Skeletal muscle satellite cell (primary cell): Measurements from ENCODE around the gene ANKS3.

Experiments used
- H3K27me3 ChIP-seq: 2 replicates; pipeline ENCODE4 v1.7.0; 2013; ENCODE audit warnings: low read length; ENCODE audit not compliant: control insufficient read depth, insufficient read depth
- H3K36me3 ChIP-seq: 2 replicates; pipeline ENCODE4 v1.7.0; 2013; ENCODE audit warnings: mild to moderate bottlenecking, control low read depth, low read length; ENCODE audit not compliant: insufficient read depth
- H3K4me1 ChIP-seq: 2 replicates; pipeline ENCODE4 v1.7.0; 2013; ENCODE audit warnings: low read length; ENCODE audit not compliant: control insufficient read depth, insufficient read depth
- H3K4me2 ChIP-seq: 2 replicates; pipeline ENCODE4 v1.7.0; 2013; ENCODE audit warnings: mild to moderate bottlenecking, low read length
- H3K4me3 ChIP-seq: 2 replicates; pipeline ENCODE4 v1.7.0; 2013; ENCODE audit warnings: low read length
- H3K9ac ChIP-seq: 2 replicates; pipeline ENCODE4 v1.7.0; 2013; ENCODE audit warnings: mild to moderate bottlenecking, low read depth, low read length, moderate library complexity
- H3K9me3 ChIP-seq: replicated peaks from 2 replicates; pipeline ENCODE4 v1.7.0; 2013; ENCODE audit warnings: mild to moderate bottlenecking, control low read depth, low read length

The ANKS3 gene

DNA sequence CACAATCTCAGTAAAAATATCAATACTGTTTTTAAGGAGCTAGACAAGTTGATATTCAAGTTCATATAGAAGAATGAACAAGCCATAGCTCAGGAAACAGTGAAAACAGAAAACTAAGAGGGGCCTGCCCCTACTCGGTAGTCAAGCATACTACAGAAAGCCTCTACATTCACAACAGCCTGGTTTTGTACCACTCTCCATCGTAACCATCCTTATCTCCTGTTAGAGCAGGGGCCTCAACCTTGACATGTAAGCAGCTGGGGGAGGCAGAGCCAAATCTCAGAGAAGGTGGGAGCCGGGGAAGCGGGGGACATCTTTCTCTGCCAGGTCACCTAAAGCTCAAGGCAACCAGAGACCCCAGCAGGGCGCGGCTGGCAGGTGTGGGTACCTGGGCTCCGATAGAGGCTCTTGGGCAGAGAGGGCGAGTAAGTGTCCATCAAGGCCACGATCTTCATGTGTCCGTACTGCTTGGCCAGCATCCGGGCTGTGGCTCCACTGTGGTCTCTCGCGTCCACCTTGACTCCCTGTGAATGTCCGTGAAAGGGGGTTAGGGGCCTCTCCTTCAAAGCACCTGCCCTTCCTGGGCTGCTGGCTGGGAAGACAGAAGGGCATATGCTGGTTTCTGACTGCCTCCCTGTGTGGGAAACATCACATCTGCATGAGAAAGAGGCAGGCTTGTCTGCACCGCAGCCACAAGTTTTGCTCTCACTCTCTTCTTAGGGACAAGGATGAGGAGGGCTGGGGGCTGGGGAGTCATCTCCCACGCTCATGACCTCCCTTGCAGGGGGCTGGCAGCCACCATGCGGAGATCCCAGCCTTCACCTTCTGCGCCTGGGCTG lies 20.2 kb downstream of the ANKS3 start:
- Histone ChIP-seq H3K36me3 (peaks cover 22% of the 10 kb centered on the region), H3K27me3 (no peaks in the 10 kb centered on the region), H3K9ac (no peak overlapping the region)

DNA sequence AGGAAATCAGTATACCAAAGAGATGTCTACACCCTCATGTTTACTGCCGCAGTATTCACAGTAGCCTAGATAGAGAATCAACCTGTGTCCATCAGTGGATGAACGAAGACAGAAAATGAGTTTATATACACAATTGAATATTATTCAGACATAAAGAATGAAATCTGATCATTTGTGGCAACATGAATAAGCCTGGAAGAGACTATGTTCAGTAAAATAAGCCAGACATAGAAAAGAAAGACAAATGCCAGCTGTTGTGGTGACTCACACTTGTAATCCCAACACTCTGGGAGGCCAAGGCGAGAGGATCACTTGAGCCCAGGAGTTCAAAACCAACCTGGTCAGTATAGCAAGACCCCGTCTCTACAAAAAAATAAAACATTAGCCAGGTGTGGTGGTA lies 24.6 kb downstream of the ANKS3 start:
- H3K4me2 ChIP-seq, result no peak overlapping the region
- no peaks in the 10 kb centered on the region for H3K9me3 ChIP-seq
- no peak overlapping the region for H3K4me3 ChIP-seq
- peaks cover 35% of the 10 kb centered on the region for H3K36me3 ChIP-seq
- H3K27me3 ChIP-seq, result no peaks in the 10 kb centered on the region
- H3K9ac ChIP-seq, result no peak overlapping the region
- H3K4me1 ChIP-seq, result no peaks in the 10 kb centered on the region

More for the DNA sequence above, 20.2 kb downstream of the ANKS3 start:
- Histone ChIP-seq H3K4me3 (no peak overlapping the region), H3K4me2 (no peak overlapping the region), H3K9me3 (no peaks in the 10 kb centered on the region), H3K4me1 (no peaks in the 10 kb centered on the region)

DNA sequence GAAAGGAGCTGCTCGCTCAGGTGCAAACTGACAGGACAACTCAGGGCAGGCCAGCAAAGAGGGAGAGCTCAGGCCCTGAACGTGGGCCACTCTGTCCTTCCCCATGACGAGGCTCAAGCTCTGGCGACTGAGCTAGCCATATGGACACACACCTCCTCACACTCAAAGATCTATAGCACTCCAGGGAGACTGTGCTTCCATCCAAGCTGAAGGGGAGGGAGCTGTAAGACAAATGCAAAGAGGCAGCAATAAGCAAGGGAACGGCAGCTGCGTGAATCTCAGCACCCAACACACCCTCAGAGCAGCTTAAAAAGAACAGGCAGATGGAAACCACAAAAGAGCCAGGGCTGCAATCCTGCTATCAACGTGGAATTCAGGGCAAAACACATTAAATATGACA lies 27.2 kb downstream of the ANKS3 start:
- H3K9me3 ChIP-seq, result no peaks in the 10 kb centered on the region
- peaks cover 41% of the 10 kb centered on the region for H3K36me3 ChIP-seq
- no peak overlapping the region for H3K4me3 ChIP-seq
- no peaks in the 10 kb centered on the region for H3K27me3 ChIP-seq
- H3K9ac ChIP-seq, result no peak overlapping the region
- no peak overlapping the region for H3K4me2 ChIP-seq
- H3K4me1 ChIP-seq, result no peaks in the 10 kb centered on the region

DNA sequence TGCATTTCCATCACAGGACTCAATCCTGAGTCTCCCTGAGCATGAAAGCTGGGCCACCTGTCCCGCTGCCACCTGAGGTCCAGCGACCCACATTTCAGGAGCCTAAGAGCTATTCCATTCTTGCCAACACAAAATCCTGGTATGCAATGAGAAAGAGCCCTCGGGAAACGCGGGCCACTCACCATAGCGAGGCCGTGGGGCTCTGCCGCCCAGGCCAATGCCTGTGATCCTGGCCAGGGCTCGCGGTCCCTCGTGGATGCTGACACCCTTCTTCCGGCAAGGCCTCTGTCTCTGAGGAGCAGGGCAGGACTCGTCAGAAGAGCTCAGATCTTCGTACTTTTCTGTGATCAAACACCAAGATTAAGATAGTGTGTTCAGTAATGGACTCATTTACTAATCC lies 29.2 kb downstream of the ANKS3 start:
- Histone ChIP-seq H3K4me1 (no peaks in the 10 kb centered on the region), H3K9ac (no peak overlapping the region), H3K36me3 (peaks cover 46% of the 10 kb centered on the region), H3K4me3 (no peak overlapping the region), H3K4me2 (no peak overlapping the region), H3K9me3 (no peaks in the 10 kb centered on the region), H3K27me3 (no peaks in the 10 kb centered on the region)

DNA sequence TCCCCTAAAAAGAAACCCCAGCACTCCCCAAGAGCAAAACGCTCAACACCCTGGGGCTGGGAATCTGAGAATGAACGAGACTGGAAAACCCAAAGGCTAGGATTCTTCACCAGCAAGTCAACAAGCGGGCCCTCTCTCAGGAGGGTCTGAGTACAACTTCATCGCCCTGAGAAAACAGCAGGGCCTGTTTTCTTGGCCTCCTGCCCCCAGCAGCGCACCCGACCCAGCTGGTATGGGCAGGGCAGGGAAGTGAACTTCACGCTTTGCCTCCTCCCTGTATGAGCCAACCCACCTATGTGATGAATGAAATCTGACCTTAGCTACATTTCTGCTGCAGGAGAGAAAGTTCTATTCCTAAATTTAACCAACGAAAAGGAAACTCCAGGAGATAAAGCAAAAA lies 29.6 kb downstream of the ANKS3 start:
- H3K9me3 ChIP-seq, result no peaks in the 10 kb centered on the region
- no peaks in the 10 kb centered on the region for H3K27me3 ChIP-seq
- no peak overlapping the region for H3K4me2 ChIP-seq
- H3K4me3 ChIP-seq, result no peak overlapping the region
- H3K36me3 ChIP-seq, result peaks cover 45% of the 10 kb centered on the region
- H3K4me1 ChIP-seq, result no peaks in the 10 kb centered on the region
- H3K9ac ChIP-seq, result no peak overlapping the region

DNA sequence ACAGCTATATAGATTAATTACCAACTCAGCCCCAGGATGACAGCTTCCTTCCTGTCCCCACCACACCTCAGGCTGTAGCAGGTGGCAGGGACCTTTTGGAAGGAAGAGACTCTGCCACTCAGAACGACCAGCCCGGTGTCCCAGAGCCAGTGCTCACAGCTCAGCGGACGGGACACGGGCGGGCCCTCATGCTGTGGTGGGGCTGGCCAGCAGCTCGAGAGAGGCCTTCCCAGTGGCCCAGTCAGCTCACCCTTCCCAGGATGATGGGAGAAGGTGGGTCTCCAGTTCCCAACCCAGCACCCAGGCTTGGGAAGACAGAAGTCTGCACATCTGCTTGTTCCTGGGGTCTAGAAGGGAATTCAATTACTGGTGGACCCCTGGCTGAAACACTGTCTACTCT lies 30.2 kb downstream of the ANKS3 start:
- Histone ChIP-seq H3K9ac (no peak overlapping the region), H3K9me3 (no peaks in the 10 kb centered on the region), H3K4me2 (no peak overlapping the region), H3K4me3 (no peak overlapping the region), H3K4me1 (no peaks in the 10 kb centered on the region), H3K36me3 (peaks cover 51% of the 10 kb centered on the region), H3K27me3 (no peaks in the 10 kb centered on the region)

DNA sequence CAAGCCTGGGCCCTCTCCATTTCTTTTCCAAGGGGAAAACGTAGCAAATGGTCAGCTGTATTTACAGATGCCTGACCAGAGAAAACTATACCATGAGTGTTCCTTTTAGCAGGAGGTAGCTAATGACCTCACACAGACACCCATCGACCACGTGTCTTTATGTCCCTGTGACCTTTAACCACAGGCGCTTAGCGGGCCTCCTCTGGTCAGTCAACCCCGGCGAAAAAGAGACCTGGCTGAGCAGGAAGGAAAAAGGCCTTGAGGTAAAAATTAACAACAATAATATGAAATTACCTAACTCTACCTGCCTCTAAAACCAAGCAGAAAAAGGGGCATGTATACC lies 31.6 kb downstream of the ANKS3 start:
- no peak overlapping the region for H3K4me2 ChIP-seq
- H3K4me1 ChIP-seq, result no peaks in the 10 kb centered on the region
- no peaks in the 10 kb centered on the region for H3K27me3 ChIP-seq
- H3K9ac ChIP-seq, result no peak overlapping the region
- no peak overlapping the region for H3K4me3 ChIP-seq
- peaks cover 60% of the 10 kb centered on the region for H3K36me3 ChIP-seq
- no peaks in the 10 kb centered on the region for H3K9me3 ChIP-seq

DNA sequence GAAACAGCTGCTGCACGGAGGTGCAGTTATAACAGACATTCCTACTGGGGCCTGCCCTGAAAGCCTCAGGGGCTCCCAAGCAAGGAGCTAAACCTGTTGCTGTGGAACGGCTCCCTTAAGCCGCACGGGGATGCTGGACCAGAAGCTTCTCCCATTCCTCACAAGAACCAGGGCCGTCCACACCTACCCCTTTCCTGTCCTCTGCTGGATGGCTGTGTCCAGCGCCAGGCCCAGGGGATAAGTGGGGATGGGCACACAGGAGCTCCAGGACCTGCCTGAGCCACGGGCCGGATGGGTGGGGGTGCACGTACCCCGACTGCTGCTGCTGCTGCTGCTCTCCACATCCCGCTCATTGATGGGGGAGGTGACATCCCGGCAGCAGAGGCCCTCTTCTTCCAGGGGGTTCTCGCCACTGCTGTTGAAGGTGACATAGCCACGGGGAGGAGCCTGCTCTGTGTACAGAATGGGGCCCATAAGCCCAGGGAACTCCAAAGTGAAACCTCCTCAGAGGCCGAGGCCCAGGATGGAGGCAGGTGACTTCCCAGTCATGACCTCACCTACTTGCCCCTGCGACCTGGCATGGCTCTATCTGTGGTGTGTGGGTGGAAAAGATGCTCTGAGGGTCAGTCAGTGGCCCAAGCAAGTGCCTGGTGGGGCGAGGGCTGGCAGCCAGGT lies 32.1 kb downstream of the ANKS3 start:
- no peak overlapping the region for H3K4me3 ChIP-seq
- H3K4me1 ChIP-seq, result no peaks in the 10 kb centered on the region
- H3K9ac ChIP-seq, result no peak overlapping the region
- peaks cover 60% of the 10 kb centered on the region for H3K36me3 ChIP-seq
- no peak overlapping the region for H3K4me2 ChIP-seq
- no peaks in the 10 kb centered on the region for H3K27me3 ChIP-seq
- H3K9me3 ChIP-seq, result no peaks in the 10 kb centered on the region

DNA sequence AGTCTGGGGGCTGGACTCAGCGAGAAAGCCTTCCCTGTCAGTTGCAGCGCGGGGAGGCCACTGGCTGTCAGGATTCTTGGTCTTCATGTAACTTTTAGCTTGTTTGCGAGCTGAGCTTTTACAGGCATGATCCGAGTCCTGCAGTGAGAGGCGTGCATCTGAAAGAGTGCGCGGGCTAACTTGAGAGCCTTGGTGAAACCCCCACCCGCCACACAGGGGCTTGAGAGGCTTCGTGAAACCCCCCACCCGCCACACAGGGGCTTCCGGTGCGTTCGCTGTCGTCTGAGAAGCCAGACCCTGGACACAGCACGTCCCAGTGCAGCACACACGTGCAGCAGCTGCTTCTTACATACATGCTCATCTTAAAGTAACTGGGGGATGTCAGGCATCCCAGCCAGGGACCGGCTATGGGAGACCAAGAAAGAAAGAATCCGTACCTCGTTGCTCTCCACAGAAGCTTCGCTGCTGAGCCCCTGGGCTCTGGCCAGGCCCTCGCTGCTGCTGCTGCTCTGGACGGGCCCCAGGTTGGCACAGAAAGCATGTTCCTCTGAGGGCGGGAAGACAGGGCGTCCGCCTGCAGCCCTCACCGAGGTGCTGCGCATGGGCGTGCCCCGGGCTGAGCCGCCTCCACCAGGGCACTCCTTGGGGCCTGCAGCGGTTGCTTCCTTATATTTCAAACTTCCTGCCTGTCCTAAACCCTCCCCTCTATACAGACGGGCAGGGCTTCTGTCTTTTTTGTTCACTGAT lies 32.9 kb downstream of the ANKS3 start:
- no peak overlapping the region for H3K9ac ChIP-seq
- no peaks in the 10 kb centered on the region for H3K27me3 ChIP-seq
- peaks cover 61% of the 10 kb centered on the region for H3K36me3 ChIP-seq
- H3K4me1 ChIP-seq, result no peaks in the 10 kb centered on the region
- no peak overlapping the region for H3K4me2 ChIP-seq
- H3K9me3 ChIP-seq, result no peaks in the 10 kb centered on the region
- no peak overlapping the region for H3K4me3 ChIP-seq

DNA sequence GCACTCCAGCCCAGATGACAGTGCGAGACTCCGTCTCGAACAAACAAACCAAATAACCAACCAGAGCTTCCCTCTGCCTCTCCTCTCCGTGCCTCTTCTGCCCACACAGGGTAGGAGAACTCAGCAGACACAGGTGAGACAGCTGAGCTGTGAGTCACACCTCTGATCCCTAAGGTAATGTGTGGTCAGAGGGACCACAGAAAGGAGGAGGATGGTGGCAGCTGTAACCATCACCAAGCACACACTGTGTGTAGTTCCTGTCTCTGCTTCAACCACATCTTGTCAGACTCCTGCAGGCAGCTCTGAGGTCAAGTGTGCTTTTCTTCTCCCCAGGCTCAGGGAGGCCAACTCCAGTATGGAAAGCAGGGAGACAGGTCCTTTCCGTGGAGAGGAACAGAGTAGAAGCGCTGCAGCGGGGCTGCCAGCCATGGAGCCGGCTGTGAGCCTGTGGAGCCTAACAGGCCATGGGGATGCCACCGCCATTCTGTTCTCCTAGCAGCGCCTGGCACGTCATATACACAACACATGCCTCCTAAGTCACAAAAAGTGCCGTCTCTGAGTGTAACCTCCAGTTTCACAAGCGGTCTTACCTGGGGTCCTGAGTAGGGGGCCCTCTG lies 33.6 kb downstream of the ANKS3 start:
- H3K9ac ChIP-seq, result no peak overlapping the region
- H3K4me2 ChIP-seq, result no peak overlapping the region
- H3K9me3 ChIP-seq, result no peaks in the 10 kb centered on the region
- peaks cover 4% of the 10 kb centered on the region for H3K4me1 ChIP-seq
- H3K36me3 ChIP-seq, result peaks cover 68% of the 10 kb centered on the region
- no peak overlapping the region for H3K4me3 ChIP-seq
- H3K27me3 ChIP-seq, result no peaks in the 10 kb centered on the region

DNA sequence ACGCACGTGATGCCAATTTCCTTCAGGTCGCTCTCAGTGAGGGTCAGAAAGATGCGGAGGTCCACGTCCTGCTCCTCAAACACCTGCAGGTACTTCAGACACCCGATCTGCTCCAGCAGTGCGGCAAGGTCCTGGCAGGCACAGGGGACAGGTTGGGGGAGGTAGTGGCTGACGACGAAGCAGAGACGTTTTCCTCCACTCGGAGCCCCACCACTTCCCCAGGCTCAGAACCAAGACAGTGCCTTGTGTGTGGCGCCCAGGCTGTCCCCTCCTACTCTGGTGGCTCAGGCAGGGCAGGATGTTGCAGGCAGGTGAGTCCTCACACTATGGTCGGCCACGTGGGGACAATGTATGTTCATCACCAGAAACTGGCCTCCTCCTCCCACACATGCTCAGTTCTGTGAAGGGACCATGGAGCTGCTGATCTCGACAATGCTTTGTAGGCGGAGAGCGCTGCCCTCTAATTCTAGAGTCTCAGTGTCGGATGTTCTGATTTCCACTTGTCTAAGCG lies 35.0 kb downstream of the ANKS3 start:
- Histone ChIP-seq H3K4me1 (peaks cover 14% of the 10 kb centered on the region), H3K36me3 (peaks cover 67% of the 10 kb centered on the region), H3K4me3 (no peak overlapping the region)

More for the DNA sequence above, 35.0 kb downstream of the ANKS3 start:
- Histone ChIP-seq H3K4me2 (no peak overlapping the region), H3K9me3 (no peaks in the 10 kb centered on the region), H3K9ac (no peak overlapping the region), H3K27me3 (no peaks in the 10 kb centered on the region)
